Thyroid gland (tissue), 4 donors: Measurements from ENCODE around the gene TSPAN15. TPM values are rescaled to one million over a fixed set of nuclear protein-coding genes. Genes with fewer than 3 reads are reported as not detected.

Experiments
- DNase-seq, 2 donors: peaks; one replicate each; pipeline ENCODE4 v3.0.0-alpha.2; 2019
- H3K27ac ChIP-seq, 3 donors: fragments of 200-600 bp; sonication (generic); 1 replicate in 2 of 3; 2 replicates in 1 of 3; pipeline ENCODE4 v1.5.1; 2016 to 2019; ENCODE audit warnings: mild to moderate bottlenecking in 1 of 3, moderate library complexity in 1 of 3
- H3K27me3 ChIP-seq: fragments of 200-600 bp; sonication (generic); one replicate; pipeline ENCODE4 v1.5.1; 2019
- H3K36me3 ChIP-seq, 2 donors: fragments of 200-600 bp; sonication (generic); one replicate each; pipeline ENCODE4 v1.5.1; 2016 to 2019
- H3K4me1 ChIP-seq, 2 donors: fragments of 200-600 bp; sonication (generic); one replicate each; pipeline ENCODE4 v1.5.1; 2017 to 2019
- H3K4me3 ChIP-seq, 3 donors: fragments of 200-600 bp; sonication (generic); replicated peaks in 1 of 3; 1 replicate in 2 of 3; 2 replicates in 1 of 3; pipeline ENCODE4 v1.5.1; 2016; ENCODE audit warnings: mild to moderate bottlenecking in 1 of 3
- H3K9me3 ChIP-seq: fragments of 200-600 bp; sonication (generic); one replicate; pipeline ENCODE4 v1.5.1; 2017
- POLR2A ChIP-seq, 2 donors: fragments of 450-650 bp; IDR thresholded peaks; one replicate each; pipeline ENCODE4 v1.6.1; 2017; ENCODE audit warnings: antibody characterized with exemption in 2 of 2, mild to moderate bottlenecking in 2 of 2, moderate library complexity in 1 of 2
- WGBS, 2 donors: methylation state at CpG; one replicate each; pipeline ENCODE4 v1.1.5; 2017; 5-methylcytosine and 5-hydroxymethylcytosine counted together
- intact Hi-C: fragments of 100-400 bp; cut with DNase I; formaldehyde crosslinking; loops from one replicate; pipeline ENCODE4 v1.15.1; 2023
- total RNA-seq, 4 donors: library from RNA; depleted of rRNA; stranded (reverse); fragments of >200 nt; gene quantifications; one replicate each; pipeline ENCODE4 v1.2.3, GENCODE V29; 2016
- TF ChIP-seq, protein P1 (sequence below), 6 experiments: fragments of 200-600 bp in 3 of 6; fragments of 450-650 bp in 3 of 6; sonication (generic) in 3 of 6; IDR thresholded peaks; one replicate each; pipeline ENCODE4 v1.5.1; 2016 to 2019; ENCODE audit warnings: antibody characterized with exemption in 6 of 6, mild to moderate bottlenecking in 2 of 6, inconsistent platforms in 1 of 6, moderate library complexity in 1 of 6

Gene TSPAN15
- total RNA-seq, 4 donors from 2014 or later: 9.0 to 23.1 (median 17.2) TPM

DNA sequence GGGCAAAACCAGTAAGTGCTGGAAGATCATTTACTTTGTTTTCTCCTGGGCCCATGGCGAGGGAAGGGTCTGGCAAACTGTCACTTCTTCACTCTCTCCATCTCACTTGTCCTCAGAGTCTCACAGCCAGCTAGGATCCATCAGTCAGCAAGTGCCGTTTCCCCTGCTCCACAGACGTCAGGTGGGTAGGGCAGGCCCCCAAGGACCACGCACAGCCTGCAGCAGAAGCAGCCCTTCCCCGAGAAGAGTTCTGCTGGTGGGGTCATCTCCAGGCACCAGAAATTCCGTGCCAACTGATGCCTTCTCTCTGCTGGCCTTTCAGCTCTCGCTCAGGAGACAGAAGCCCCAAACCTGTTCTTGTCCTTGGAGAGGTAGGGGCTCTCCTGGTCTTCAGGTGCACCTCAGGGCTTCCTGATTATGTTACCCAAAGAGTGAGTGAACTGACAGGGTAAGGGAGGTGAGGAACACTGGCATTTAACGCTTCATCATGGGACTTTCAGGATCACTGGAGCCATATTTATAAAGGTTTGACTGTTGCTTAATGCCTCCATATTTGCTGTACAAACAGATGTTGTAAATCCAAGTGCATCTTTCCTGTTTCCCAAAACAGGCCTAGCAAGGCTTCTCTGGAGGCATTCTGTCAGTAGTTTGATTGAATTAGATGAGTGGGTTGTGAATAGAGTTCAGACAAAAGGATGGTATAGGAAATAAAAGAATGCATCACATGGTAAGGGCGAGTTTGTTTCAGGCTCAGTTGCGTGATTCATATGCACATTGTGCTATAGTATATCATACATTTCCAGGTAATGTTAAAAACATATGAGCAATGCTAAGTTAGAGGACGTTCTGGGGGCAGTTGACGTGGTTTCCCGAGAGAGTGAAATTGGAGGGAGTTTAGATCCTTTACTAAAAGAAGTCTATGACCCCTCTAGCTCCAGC lies 13.7 kb upstream of the TSPAN15 start:
- TF ChIP-seq, protein P1, sequence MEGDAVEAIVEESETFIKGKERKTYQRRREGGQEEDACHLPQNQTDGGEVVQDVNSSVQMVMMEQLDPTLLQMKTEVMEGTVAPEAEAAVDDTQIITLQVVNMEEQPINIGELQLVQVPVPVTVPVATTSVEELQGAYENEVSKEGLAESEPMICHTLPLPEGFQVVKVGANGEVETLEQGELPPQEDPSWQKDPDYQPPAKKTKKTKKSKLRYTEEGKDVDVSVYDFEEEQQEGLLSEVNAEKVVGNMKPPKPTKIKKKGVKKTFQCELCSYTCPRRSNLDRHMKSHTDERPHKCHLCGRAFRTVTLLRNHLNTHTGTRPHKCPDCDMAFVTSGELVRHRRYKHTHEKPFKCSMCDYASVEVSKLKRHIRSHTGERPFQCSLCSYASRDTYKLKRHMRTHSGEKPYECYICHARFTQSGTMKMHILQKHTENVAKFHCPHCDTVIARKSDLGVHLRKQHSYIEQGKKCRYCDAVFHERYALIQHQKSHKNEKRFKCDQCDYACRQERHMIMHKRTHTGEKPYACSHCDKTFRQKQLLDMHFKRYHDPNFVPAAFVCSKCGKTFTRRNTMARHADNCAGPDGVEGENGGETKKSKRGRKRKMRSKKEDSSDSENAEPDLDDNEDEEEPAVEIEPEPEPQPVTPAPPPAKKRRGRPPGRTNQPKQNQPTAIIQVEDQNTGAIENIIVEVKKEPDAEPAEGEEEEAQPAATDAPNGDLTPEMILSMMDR (IDR thresholded peaks at IDR 0.05): no peak
- TF ChIP-seq POLR2A (IDR thresholded peaks at IDR 0.05): no peak
- WGBS, 2 donors: 90% methylated on average over 11 to 12 of the region's 13 CpGs
- Histone ChIP-seq H3K9me3 (no peaks in the 10 kb centered on the region), H3K4me3 (no peak overlapping the region), H3K27me3 (no peaks in the 10 kb centered on the region), H3K4me1 (peaks cover 0 to 16% of the 10 kb centered on the region in 2 donors), H3K36me3 (no peaks in the 10 kb centered on the region), H3K27ac (no peak overlapping the region)
- DNase-seq: no peak
- intact Hi-C loops: no loop called here

DNA sequence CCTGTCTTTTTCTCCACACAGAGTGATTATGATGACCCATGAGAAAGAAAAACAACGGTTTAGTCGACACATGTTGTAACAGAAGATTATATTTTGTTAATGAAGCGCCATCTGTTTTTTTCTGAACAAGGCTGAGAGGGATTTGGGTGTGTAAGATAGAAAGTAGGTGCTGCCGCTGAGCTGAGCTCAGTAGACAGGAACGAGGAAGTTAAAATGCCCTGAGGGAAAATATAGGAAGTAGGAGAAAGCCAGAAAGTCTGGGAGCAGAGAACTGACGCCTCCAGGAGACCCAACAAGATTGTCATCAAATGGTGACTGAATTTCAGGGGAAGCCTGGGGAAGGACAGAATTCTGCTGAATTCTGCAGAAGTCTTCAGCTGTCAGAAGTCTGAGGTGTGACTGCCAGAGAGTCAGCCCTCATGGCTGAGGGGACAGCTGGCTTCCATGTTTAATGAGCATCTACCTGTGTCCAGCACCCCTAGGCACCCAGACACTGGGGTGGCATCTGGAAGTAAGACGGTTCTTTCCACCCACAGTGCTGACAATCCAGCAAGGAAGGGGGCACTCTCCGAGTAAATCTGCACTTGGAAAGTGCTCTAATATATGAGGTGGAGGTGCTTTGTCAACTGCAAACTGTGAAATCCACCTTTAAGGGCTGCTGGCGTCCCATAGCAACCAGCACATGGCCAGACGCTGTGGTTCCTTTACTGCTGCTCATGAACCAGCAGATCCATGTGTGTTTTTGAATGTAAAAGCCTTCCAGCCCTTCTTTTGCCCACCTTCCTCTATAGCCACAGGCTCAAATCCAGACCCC lies 12.5 kb upstream of the TSPAN15 start:
- 47 to 50% methylated on average over 9 to 10 of the region's 10 CpGs for WGBS, 2 donors
- peaks cover 0 to 16% of the 10 kb centered on the region in 2 donors for H3K4me1 ChIP-seq
- TF ChIP-seq, protein P1 (IDR thresholded peaks at IDR 0.05): no peak
- TF ChIP-seq POLR2A (IDR thresholded peaks at IDR 0.05): no peak
- no peaks in the 10 kb centered on the region for H3K27me3 ChIP-seq
- peak overlapping the region in 1 of 3 donors; percentile 38 for H3K27ac ChIP-seq
- intact Hi-C loops: no loop called here
- no peaks in the 10 kb centered on the region for H3K36me3 ChIP-seq
- no peak overlapping the region for H3K4me3 ChIP-seq
- no peaks in the 10 kb centered on the region for H3K9me3 ChIP-seq
- no peak for DNase-seq

- Histone ChIP-seq H3K27ac (no peak overlapping the region), H3K4me3 (no peak overlapping the region), H3K27me3 (no peaks in the 10 kb centered on the region), H3K9me3 (no peaks in the 10 kb centered on the region), H3K36me3 (no peaks in the 10 kb centered on the region), H3K4me1 (peaks cover 0 to 16% of the 10 kb centered on the region in 2 donors)
- TF ChIP-seq POLR2A (IDR thresholded peaks at IDR 0.05): no peak
- TF ChIP-seq, protein P1 (IDR thresholded peaks at IDR 0.05): no peak
- 50 to 54% methylated on average over 5 of the region's 5 CpGs for WGBS, 2 donors
- intact Hi-C loops: no loop called here
- peak in 1 of 2 donors; percentile 39 for DNase-seq
These were observed 11.9 kb upstream of the TSPAN15 start for GRCh38 chr10:69439350-69439739.

DNA sequence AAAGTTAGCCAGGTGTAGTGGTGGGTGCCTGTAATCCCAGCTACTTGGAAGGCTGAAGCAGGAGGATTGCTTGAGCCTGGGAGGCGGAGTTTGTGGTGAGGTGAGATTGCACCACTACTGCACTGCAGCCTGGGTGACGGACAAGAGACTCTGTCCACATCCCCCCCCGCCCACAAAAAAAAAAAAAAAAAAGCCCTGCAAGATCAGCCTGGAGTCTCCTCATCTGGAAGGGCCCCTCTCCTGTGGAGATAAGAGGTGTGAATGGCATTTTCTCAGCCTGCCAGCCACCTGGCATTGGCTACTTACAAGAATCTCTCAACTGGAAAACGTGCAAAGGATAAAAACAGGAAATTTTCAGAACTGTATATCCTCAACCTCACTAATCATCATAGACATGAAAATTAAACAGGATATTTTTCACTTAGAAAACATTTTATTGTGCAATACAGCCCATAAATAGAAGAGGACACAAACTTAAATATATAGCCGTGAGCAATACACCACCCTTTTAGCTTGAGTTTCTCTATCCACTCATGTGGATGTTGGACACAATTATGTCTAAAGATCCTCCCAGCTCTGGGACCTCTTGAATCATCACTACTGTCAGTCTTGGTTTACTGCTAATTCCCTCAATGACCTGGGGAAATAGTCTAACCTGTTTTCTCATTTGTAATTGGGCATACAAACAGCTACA lies 11.3 kb upstream of the TSPAN15 start:
- 48 to 56% methylated on average over 5 of the region's 5 CpGs for WGBS, 2 donors
- no peak overlapping the region for H3K27ac ChIP-seq
- no peak for TF ChIP-seq POLR2A (IDR thresholded peaks at IDR 0.05)
- TF ChIP-seq, protein P1 (IDR thresholded peaks at IDR 0.05): no peak
- intact Hi-C loops: no loop called here
- peaks cover 0 to 16% of the 10 kb centered on the region in 2 donors for H3K4me1 ChIP-seq
- no peaks in the 10 kb centered on the region for H3K27me3 ChIP-seq
- H3K36me3 ChIP-seq: no peaks in the 10 kb centered on the region
- no peaks in the 10 kb centered on the region for H3K9me3 ChIP-seq
- no peak overlapping the region for H3K4me3 ChIP-seq
- peak; percentile 21 to 33 for DNase-seq
